H1 (cell line): ENCODE data around the gene TKFC. TPM values are rescaled to one million over a fixed set of nuclear protein-coding genes. Genes with fewer than 3 reads are reported as not detected.

Source experiments
- ATF3 ChIP-seq: IDR thresholded peaks from 2 replicates; pipeline ENCODE4 v1.6.1; 2011; ENCODE audit warnings: low read depth, mild to moderate bottlenecking, low read length; ENCODE audit not compliant: insufficient read depth
- CHD7 ChIP-seq: fragments of 300-600 bp; sonication (generic); IDR thresholded peaks from 2 replicates; pipeline ENCODE4 v1.7.1; 2012; ENCODE audit warnings: low read length, moderate library complexity, mild to moderate bottlenecking, inconsistent platforms; ENCODE audit not compliant: insufficient replicate concordance
- CREB1 ChIP-seq: IDR thresholded peaks from 2 replicates; pipeline ENCODE4 v1.6.1; 2012; ENCODE audit warnings: inconsistent platforms
- EP300 ChIP-seq, 2 experiments: IDR thresholded peaks; 1 replicate in 1 of 2; 2 replicates in 1 of 2; pipeline ENCODE4 v1.6.1; 2011 to 2012; ENCODE audit warnings: low read depth in 2 of 2, low read length in 2 of 2, mild to moderate bottlenecking in 2 of 2, borderline replicate concordance in 1 of 2, inconsistent platforms in 1 of 2, moderate library complexity in 1 of 2
- NANOG ChIP-seq: IDR thresholded peaks from 2 replicates; pipeline ENCODE4 v1.6.1; 2011; ENCODE audit warnings: low read length, low read depth, mild to moderate bottlenecking, inconsistent platforms; ENCODE audit not compliant: insufficient read depth, poor library complexity, severe bottlenecking
- RFX5 ChIP-seq: IDR thresholded peaks from 2 replicates; pipeline ENCODE4 v1.6.1; 2011; ENCODE audit warnings: low read depth, low read length, improper control_type of control experiment, borderline replicate concordance
- SP2 ChIP-seq: IDR thresholded peaks from 2 replicates; pipeline ENCODE4 v1.6.1; 2012; ENCODE audit warnings: mild to moderate bottlenecking, low read length, inconsistent platforms
- SUZ12 ChIP-seq: fragments of 200-600 bp; sonication (generic); IDR thresholded peaks from 2 replicates; pipeline ENCODE4 v1.6.1; 2012; ENCODE audit warnings: mild to moderate bottlenecking, inconsistent platforms, low read length, moderate library complexity, mixed read lengths
- TAF7 ChIP-seq: optimal IDR thresholded peaks from 2 replicates; pipeline ENCODE3; 2011; ENCODE audit warnings: low read depth, mild to moderate bottlenecking, inconsistent platforms, low read length, moderate library complexity, borderline replicate concordance
- polyA plus RNA-seq, 7 experiments: library from polyadenylated mRNA; depleted of rRNA in 3 of 7; stranded (reverse) in 5 of 7; unstranded in 2 of 7; fragments of >200 nt in 5 of 7; fragments of 200-250 nt in 2 of 7; gene quantifications; 1 replicate in 5 of 7; 2 replicates in 1 of 7; 4 replicates in 1 of 7; pipeline versions ENCODE4 v1.2.1 to v1.2.3, GENCODE V29; 2011 to 2013; ENCODE audit warnings: missing spikeins in 2 of 7, mixed read lengths in 2 of 7
- total RNA-seq: library from RNA; stranded (reverse); fragmentation: NEBNext Ultra II Directional; extraction: Animal tissue kit (Norgen Biotek cat#: 25700); gene quantifications from 2 replicates; pipeline ENCODE4 v1.2.1, GENCODE V29; 2021

Gene TKFC
- total and polyA plus RNA-seq, 2 of the 8 experiments (the other 6 are each of a cell fraction or from before 2014, with no cell fraction given) = 53.5 to 55.0 TPM

GRCh38 chr11:61315260-61315659, 17.8 kb upstream of the TKFC start (continued):
- TF ChIP-seq CHD7 (no peak), ATF3 (no peak), CREB1 (no peak), SP2 (no peak), SUZ12 (no peak), TAF7 (no peak), EP300 (IDR thresholded peaks at IDR 0.05; ENCODE audit: borderline replicate concordance in 1 of 2, low read depth in 2 of 2, low read length in 2 of 2) (no peak), NANOG (no peak), RFX5 (no peak)
- TF ChIP-seq, all 59 proteins: peak for 0
